PFSK-1 (cell line): ENCODE data around the gene RPS6KA5.

Source experiments
- FOXP2 ChIP-seq: optimal IDR thresholded peaks from 2 replicates; pipeline ENCODE3; 2011; ENCODE audit warnings: borderline replicate concordance, control low read depth, inconsistent platforms; ENCODE audit not compliant: insufficient read depth; ENCODE audit errors: extremely low read length, extremely low read depth
- POLR2AphosphoS5 ChIP-seq: IDR thresholded peaks from 2 replicates; pipeline ENCODE4 v1.6.1; 2012; ENCODE audit warnings: low read depth, mild to moderate bottlenecking, control low read depth, low read length, moderate library complexity
- SIN3A ChIP-seq: IDR thresholded peaks from 2 replicates; pipeline ENCODE4 v1.6.1; 2012; ENCODE audit warnings: mild to moderate bottlenecking, low read length, moderate library complexity, borderline replicate concordance; ENCODE audit not compliant: insufficient read depth
- TAF1 ChIP-seq: IDR thresholded peaks from 2 replicates; pipeline ENCODE4 v1.6.1; 2012; ENCODE audit warnings: low read length, control low read depth, borderline replicate concordance; ENCODE audit not compliant: insufficient read depth
- TF ChIP-seq, protein P1 (sequence below), 2 experiments: IDR thresholded peaks; 2 replicates each; pipeline versions ENCODE4 v1.6.1 to v1.8.0; 2011 to 2012; ENCODE audit warnings: low read depth in 2 of 2, low read length in 2 of 2, control low read depth in 1 of 2, inconsistent platforms in 1 of 2, mild to moderate bottlenecking in 1 of 2, moderate library complexity in 1 of 2; ENCODE audit not compliant: insufficient read depth in 1 of 2

The RPS6KA5 gene

DNA sequence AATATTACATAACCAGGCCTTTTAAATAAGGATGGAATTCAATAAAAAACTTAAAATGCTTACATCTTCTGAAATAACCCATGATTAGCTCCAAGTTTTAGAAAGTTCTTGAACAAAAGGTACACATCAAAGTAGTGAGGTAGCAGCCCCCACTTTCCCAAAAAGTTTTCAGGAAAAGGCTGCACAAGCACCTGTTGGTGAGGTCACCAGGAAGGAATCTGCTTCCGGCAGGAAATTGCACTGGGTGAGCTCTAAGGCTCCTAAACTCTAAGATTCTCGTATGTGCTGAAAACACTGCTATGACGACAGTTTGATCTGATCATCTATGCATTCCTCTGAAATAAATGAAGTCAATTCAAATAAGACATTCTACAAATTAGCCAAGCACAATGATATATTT lies 210.0 kb downstream of the RPS6KA5 start:
- TF ChIP-seq TAF1, result no peak

DNA sequence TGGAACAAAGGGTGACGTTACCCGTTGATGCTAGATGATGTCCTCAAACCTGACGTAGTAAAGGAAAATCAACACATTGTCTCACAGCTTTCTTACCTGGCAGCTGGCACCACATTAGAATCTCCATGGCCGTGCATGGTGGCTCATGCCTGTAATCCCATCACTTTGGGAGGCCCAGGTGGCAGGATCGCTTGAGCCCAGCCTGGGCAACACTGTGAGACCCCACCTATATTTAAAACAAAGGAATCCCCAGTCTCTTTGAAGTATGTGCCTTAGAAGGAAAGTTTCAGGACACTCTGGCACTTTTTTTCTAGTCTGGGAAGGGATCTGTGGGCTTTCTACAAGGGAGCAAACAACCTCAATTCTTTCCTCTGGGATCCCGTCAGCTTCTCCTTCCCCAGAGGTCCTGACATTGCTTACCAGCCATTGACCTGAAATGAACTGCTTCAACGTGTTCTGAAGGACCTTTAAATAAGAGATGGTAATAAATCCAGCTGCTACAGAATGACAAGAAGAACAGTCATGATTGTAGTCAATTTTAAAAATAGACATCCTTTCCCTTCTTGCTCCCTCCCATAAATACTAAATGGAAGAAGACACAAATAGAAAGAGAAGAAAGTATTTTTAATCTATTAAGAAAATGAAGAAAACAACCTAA lies 210.5 kb downstream of the RPS6KA5 start:
- no peak for TF ChIP-seq POLR2AphosphoS5
- TF ChIP-seq TAF1, result no peak
- TF ChIP-seq, protein P1, sequence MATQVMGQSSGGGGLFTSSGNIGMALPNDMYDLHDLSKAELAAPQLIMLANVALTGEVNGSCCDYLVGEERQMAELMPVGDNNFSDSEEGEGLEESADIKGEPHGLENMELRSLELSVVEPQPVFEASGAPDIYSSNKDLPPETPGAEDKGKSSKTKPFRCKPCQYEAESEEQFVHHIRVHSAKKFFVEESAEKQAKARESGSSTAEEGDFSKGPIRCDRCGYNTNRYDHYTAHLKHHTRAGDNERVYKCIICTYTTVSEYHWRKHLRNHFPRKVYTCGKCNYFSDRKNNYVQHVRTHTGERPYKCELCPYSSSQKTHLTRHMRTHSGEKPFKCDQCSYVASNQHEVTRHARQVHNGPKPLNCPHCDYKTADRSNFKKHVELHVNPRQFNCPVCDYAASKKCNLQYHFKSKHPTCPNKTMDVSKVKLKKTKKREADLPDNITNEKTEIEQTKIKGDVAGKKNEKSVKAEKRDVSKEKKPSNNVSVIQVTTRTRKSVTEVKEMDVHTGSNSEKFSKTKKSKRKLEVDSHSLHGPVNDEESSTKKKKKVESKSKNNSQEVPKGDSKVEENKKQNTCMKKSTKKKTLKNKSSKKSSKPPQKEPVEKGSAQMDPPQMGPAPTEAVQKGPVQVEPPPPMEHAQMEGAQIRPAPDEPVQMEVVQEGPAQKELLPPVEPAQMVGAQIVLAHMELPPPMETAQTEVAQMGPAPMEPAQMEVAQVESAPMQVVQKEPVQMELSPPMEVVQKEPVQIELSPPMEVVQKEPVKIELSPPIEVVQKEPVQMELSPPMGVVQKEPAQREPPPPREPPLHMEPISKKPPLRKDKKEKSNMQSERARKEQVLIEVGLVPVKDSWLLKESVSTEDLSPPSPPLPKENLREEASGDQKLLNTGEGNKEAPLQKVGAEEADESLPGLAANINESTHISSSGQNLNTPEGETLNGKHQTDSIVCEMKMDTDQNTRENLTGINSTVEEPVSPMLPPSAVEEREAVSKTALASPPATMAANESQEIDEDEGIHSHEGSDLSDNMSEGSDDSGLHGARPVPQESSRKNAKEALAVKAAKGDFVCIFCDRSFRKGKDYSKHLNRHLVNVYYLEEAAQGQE (IDR thresholded peaks at IDR 0.05; ENCODE audit: insufficient read depth in 1 of 2, low read depth in 2 of 2, low read length in 2 of 2), result no peak
- no peak for TF ChIP-seq FOXP2
- no peak for TF ChIP-seq SIN3A

DNA sequence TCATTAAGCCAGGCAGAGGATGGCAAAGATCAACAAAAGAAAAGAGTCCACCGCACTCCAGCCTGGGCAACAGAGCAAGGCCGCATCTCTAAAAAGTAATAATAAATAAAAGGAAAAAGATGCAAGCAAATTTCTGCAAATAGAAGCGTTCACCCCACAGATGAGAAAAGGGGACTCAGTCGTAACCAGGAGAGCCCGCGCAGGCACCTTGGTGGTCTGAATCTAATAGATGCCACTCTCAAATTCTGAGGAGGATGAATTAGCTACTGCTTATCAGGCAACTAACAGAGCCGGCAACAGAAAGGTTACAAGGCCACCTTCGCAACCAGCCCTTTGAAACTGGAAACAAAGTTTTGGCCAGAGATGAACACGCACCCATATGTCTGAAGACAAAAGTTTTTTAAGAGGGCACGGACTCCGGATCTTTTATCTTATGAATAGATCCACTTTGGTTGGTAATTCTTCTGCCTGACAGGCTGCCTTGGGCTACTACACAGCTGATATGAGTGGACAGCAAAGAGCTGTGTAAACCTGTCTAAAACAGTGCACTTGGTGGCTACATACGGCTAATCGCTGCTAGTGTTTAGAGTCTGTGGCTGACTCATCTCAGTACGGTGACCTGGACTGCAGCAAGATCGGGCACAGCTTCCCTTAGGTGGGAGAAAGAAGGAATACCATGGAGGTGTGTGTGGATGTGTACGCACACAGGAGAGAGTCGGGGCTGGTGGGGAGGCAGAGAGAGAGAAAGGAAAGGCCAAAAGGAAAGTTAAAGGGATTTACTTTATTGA lies 211.3 kb downstream of the RPS6KA5 start:
- no peak for TF ChIP-seq TAF1
- TF ChIP-seq POLR2AphosphoS5, result no peak
- TF ChIP-seq, protein P1 (IDR thresholded peaks at IDR 0.05; ENCODE audit: insufficient read depth in 1 of 2, low read depth in 2 of 2, low read length in 2 of 2), result no peak
- TF ChIP-seq FOXP2, result no peak
- TF ChIP-seq SIN3A, result no peak

DNA sequence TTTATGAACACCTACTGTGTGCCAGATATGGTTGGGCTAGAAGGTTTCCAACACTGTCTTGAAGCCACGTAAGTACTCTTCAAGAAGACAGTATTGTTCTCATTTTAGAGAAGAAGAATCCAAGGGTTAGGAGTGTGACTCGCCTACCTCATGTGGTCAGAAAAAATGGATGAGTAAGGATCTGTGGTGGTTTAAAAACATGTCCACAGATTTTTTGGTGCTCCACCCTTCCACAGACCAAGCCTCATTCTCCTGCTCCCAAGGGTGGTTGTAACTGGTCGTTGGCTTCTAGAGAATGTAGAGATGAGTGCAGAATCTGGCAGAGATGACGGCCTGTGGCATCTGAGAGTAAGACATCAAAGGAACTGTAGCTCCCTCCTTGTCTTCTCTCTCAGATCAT lies 213.9 kb downstream of the RPS6KA5 start:
- no peak for TF ChIP-seq TAF1
- TF ChIP-seq FOXP2, result no peak
- TF ChIP-seq SIN3A, result no peak
- TF ChIP-seq, protein P1 (IDR thresholded peaks at IDR 0.05; ENCODE audit: insufficient read depth in 1 of 2, low read depth in 2 of 2, low read length in 2 of 2), result no peak
- no peak for TF ChIP-seq POLR2AphosphoS5

DNA sequence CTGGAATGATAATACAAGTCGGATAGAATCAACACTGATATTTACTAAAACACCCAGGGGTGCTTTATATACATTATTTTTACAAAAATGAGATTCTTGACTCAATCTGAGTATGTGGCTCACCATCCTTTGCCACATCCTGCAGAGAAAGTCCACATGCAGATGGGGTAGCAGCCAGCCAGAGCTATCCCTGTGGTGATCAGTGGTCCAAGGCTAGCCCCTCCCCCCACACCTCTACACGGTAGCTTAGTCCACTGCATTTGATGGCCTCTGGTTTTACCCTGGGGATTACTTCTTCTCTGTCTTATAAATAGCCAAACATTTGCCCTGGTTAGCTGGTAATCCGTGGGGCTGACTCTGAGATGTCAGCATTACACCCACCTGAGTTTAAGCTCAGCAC lies 216.1 kb downstream of the RPS6KA5 start:
- TF ChIP-seq POLR2AphosphoS5 (no peak), FOXP2 (no peak), SIN3A (no peak), TAF1 (no peak)
- TF ChIP-seq, protein P1 (IDR thresholded peaks at IDR 0.05; ENCODE audit: insufficient read depth in 1 of 2, low read depth in 2 of 2, low read length in 2 of 2), result no peak
